ENCODE measurements around the gene ERCC1. TPM values are rescaled to one million over a fixed set of nuclear protein-coding genes. Genes with fewer than 3 reads are reported as not detected.

ERCC1 gene
- total RNA-seq = 100 to 1,000 TPM in 1 of 6 donors, 10 to 100 TPM in 5; 53.7 to 102 (median 76.2) TPM

- H3K27me3 ChIP-seq = no peaks in the 10 kb centered on the region
- no peaks in the 10 kb centered on the region for H3K9me3 ChIP-seq
- peaks cover 34 to 64% (median 53%) of the 10 kb centered on the region in 4 donors for H3K4me1 ChIP-seq
- DNase-seq (peak; percentile 93 to 99), ATAC-seq (ENCODE audit: low FRiP score in 2 of 2) (peak; percentile 86 to 95)
- H3K36me3 ChIP-seq = peaks cover 2 to 25% (median 16%) of the 10 kb centered on the region in 4 donors
- H3K27ac ChIP-seq = peak within 1 kb of the TSS; percentile 86 to 94 (median 92)
- 0 to 2% methylated on average over 23 to 35 of the region's 37 CpGs for WGBS, 2 donors
- TF ChIP-seq CTCF (IDR thresholded peaks at IDR 0.05) (no peak), POLR2A (IDR thresholded peaks at IDR 0.05) (peak in 3 of 4 donors; percentile 20 to 81 (median 27)), POLR2AphosphoS5 (IDR thresholded peaks at IDR 0.05) (peak; percentile 77 to 85), EP300 (IDR thresholded peaks at IDR 0.05) (peak in 1 of 4 donors; percentile 54)
- H3K4me3 ChIP-seq = peak within 1 kb of the TSS; percentile 47 to 69 (median 64)
Measured at GRCh38 chr19:45423589-45424190, at the start of gene ERCC1. ERCC1 (minus strand) TSS chr19:45423917; CDS start chr19:45423374, 543 bp downstream.

DNA sequence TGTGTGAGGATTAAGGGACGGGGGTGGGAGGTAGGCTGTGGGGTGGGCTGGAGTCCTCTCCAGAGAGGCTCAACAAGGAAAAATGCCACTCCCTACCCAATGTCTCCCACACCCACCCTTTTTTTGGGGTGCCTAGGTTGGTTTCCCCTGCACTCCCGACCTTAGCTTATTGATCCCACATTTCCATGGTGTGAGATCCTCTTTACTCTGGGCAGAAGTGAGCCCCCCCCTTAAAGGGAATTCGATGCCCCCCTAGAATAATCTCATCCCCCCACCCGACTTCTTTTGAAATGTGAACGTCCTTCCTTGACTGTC is 49.6 kb upstream of the ERCC1 start:
- peaks cover 22 to 41% (median 29%) of the 10 kb centered on the region in 4 donors for H3K4me1 ChIP-seq
- H3K4me3 ChIP-seq = no peak overlapping the region
- DNase-seq (no peak), ATAC-seq (ENCODE audit: low FRiP score in 2 of 2) (no peak)
- H3K36me3 ChIP-seq = no peaks in the 10 kb centered on the region
- H3K27me3 ChIP-seq = peaks cover 0 to 4% (median 0%) of the 10 kb centered on the region in 4 donors
- WGBS, 2 donors = 44 to 50% methylated on average over 5 of the region's 5 CpGs
- no peak for TF ChIP-seq POLR2AphosphoS5 (IDR thresholded peaks at IDR 0.05)
- TF ChIP-seq EP300 (IDR thresholded peaks at IDR 0.05) = no peak
- TF ChIP-seq CTCF (IDR thresholded peaks at IDR 0.05) = no peak
- TF ChIP-seq POLR2A (IDR thresholded peaks at IDR 0.05) = no peak
- no peak overlapping the region for H3K27ac ChIP-seq
- no peaks in the 10 kb centered on the region for H3K9me3 ChIP-seq

DNA sequence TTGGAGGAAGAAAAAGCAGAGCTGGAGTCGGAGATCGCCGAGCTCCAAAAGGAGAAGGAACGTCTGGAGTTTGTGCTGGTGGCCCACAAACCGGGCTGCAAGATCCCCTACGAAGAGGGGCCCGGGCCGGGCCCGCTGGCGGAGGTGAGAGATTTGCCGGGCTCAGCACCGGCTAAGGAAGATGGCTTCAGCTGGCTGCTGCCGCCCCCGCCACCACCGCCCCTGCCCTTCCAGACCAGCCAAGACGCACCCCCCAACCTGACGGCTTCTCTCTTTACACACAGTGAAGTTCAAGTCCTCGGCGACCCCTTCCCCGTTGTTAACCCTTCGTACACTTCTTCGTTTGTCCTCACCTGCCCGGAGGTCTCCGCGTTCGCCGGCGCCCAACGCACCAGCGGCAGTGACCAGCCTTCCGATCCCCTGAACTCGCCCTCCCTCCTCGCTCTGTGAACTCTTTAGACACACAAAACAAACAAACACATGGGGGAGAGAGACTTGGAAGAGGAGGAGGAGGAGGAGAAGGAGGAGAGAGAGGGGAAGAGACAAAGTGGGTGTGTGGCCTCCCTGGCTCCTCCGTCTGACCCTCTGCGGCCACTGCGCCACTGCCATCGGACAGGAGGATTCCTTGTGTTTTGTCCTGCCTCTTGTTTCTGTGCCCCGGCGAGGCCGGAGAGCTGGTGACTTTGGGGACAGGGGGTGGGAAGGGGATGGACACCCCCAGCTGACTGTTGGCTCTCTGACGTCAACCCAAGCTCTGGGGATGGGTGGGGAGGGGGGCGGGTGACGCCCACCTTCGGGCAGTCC is 49.0 kb upstream of the ERCC1 start:
- no peaks in the 10 kb centered on the region for H3K36me3 ChIP-seq
- no peak for ATAC-seq (ENCODE audit: low FRiP score in 2 of 2)
- DNase-seq = peak in 1 of 2 donors; percentile 93
- WGBS, 2 donors = 25 to 59% methylated on average over 36 to 38 of the region's 44 CpGs
- H3K4me1 ChIP-seq = peaks cover 21 to 41% (median 29%) of the 10 kb centered on the region in 4 donors
- no peak for TF ChIP-seq EP300 (IDR thresholded peaks at IDR 0.05)
- no peak for TF ChIP-seq POLR2AphosphoS5 (IDR thresholded peaks at IDR 0.05)
- TF ChIP-seq CTCF (IDR thresholded peaks at IDR 0.05) = no peak
- TF ChIP-seq POLR2A (IDR thresholded peaks at IDR 0.05) = no peak
- H3K4me3 ChIP-seq = peak overlapping the region in 1 of 4 donors; percentile 20
- H3K27me3 ChIP-seq = peaks cover 0 to 4% (median 0%) of the 10 kb centered on the region in 4 donors
- H3K27ac ChIP-seq = no peak overlapping the region
- H3K9me3 ChIP-seq = no peaks in the 10 kb centered on the region

- Histone ChIP-seq H3K27me3 (peaks cover 0 to 4% (median 0%) of the 10 kb centered on the region in 4 donors), H3K4me1 (peaks cover 22 to 41% (median 29%) of the 10 kb centered on the region in 4 donors)
- WGBS, 2 donors = 61 to 62% methylated on average over 7 of the region's 7 CpGs
Measured at GRCh38 chr19:45471931-45472562, 48.3 kb upstream of the ERCC1 start.

More at GRCh38 chr19:45471931-45472562, 48.3 kb upstream of the ERCC1 start:
- no peaks in the 10 kb centered on the region for H3K36me3 ChIP-seq
- H3K9me3 ChIP-seq = no peaks in the 10 kb centered on the region
- peak overlapping the region in 1 of 4 donors; percentile 60 for H3K4me3 ChIP-seq
- ATAC-seq (ENCODE audit: low FRiP score in 2 of 2) = no peak
- no peak overlapping the region for H3K27ac ChIP-seq
- no peak for DNase-seq
- TF ChIP-seq POLR2A (IDR thresholded peaks at IDR 0.05) (no peak), CTCF (IDR thresholded peaks at IDR 0.05) (no peak), EP300 (IDR thresholded peaks at IDR 0.05) (no peak), POLR2AphosphoS5 (IDR thresholded peaks at IDR 0.05) (no peak)
